Left lobe of liver (tissue), 2 donors: ENCODE measurements around the gene TSPOAP1. TPM values are rescaled to one million over a fixed set of nuclear protein-coding genes. Genes with fewer than 3 reads are reported as not detected.

Experiments
- ATAC-seq: fragments of 200-7000 bp; cut with Tn5 transposase; one replicate; pipeline ENCODE4 v1.9.1; 2020; ENCODE audit warnings: mild to moderate bottlenecking, moderate library complexity
- DNase-seq: peaks from one replicate; pipeline ENCODE4 v3.0.0-alpha.2; 2020; ENCODE audit warnings: low spot score
- total RNA-seq: library from RNA; stranded (reverse); gene quantifications from one replicate; pipeline ENCODE4 v1.2.1, GENCODE V29; 2021
- donor health status: DM: no; HTN: no; CAD: no; lungs with moderate emphysema.
- donor health status: DM: no; HTN: yes; CAD: no.

Gene TSPOAP1
- total RNA-seq, 1 donor from 2014 or later: 6.5 TPM

GRCh38 chr17:58320570-58321323 is 7.8 kb downstream of the TSPOAP1 start:
- no peak for ATAC-seq
- no peak for DNase-seq

GRCh38 chr17:58320163-58320558 is 8.4 kb downstream of the TSPOAP1 start:
- ATAC-seq (no peak), DNase-seq (no peak)

DNA sequence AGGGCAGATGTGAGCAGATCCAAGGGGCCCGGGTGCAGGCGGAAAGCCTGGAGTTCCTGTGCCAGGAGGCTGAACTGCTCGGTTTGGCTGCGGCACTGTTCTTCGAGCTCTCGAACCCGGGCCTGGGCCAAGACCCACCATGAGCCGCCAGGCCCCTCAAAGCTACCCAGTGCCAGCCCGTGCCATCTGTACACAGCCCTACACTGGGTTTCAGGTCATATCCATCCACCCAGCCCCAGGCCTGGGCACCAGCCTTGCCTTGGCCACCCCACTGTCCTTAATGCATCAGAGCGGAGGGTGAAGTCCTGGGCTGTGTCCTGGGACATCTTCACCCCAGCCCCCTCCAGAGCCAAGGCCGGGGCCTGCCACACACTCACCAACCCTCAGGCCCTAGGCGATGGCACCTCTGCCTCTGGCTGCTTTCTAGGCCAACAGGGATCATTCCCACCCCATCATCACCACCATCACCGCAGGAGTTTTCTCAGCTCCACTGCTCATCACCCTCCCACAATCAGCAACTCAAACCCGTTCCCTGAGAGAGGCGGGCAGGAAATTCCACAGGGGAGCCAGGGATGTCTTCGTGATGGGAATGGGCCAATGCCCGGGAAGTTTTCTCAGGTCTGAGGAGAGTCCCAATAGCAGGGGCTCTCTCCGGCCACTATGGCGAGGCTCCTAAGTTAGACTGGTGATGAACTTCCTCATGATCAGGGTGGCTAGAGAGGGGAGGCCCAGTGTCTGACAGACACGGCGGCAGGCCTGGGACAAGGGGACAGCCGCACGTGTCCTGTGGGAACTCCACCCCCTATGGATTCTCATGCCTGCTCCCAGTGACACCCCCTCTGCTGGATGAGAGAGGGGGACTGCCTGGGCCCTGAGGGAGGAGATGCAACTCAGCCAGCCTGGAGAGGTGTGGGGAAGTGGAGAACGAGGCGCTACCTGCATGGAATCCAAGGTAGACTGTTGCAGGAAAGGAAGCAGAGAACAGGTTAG is 9.1 kb downstream of the TSPOAP1 start:
- ATAC-seq: no peak
- no peak for DNase-seq

DNA sequence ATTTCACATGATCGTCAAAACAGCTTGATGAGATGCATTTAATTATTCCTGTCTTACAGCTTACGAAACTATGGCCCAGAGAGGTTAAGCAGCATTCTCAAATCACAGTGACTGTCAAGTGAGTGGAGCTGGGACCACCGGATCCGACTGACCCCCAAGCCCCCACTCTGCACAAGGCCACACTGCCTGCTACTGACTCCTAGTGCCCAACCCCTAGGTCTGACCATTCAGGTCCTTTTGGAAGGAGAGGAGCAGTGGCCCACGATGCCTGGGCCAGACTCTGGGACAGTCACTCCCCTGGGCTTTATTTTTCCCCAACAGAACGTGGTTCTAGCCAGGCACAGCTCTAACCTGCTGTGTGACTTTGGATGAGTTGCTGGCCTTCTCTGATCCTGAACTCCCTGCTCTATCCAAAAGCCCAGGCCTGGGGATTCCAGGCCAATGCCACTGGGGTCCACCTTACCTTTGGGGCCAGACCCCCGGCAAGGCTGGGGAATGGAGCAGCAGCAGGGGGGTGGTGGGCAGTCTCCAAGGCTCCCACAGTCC is 9.9 kb downstream of the TSPOAP1 start:
- ATAC-seq (no peak), DNase-seq (no peak)

- DNase-seq (no peak), ATAC-seq (no peak)
These were observed 10.5 kb downstream of the TSPOAP1 start for GRCh38 chr17:58318065-58318481.

DNA sequence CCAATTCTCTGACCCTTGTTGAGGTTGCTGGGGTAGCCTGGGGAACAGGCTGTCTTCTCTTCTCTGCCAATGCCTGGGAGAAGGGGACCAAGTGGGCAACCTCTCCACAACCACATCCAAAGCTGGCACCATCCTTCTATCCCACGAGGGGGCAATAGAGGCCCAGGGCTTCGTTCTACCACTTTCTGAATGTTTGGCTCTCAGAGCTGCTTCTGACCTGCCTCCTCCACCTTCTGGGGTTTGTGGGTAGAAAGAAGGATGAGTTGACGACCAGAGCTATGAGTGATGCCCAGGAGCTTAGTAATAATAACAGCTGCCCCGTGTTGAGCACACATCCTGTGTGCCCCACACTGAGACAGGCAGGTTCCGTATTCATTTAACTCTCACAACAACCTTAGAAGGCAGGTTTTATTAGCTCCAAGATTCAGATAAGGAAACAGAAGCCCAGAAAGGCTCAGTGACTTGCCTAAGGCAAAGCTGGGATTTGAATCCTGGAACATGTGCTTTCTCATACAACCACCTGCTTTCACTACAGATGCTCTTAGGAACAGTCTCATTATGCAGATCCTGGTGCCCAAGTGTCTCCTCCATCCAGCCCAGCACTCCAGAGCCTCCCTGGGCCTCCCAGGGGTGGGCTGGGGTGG is 11.1 kb downstream of the TSPOAP1 start:
- ATAC-seq: peak; percentile 95

GRCh38 chr17:58316260-58316960 is 12.2 kb downstream of the TSPOAP1 start:
- ATAC-seq (no peak), DNase-seq (peak; percentile 42)

More for the DNA sequence above, 11.1 kb downstream of the TSPOAP1 start:
- DNase-seq: no peak

GRCh38 chr17:58315750-58316149 is 12.8 kb downstream of the TSPOAP1 start:
- ATAC-seq (no peak), DNase-seq (peak; percentile 14)

GRCh38 chr17:58315281-58315711 is 13.3 kb downstream of the TSPOAP1 start:
- ATAC-seq (no peak), DNase-seq (no peak)

DNA sequence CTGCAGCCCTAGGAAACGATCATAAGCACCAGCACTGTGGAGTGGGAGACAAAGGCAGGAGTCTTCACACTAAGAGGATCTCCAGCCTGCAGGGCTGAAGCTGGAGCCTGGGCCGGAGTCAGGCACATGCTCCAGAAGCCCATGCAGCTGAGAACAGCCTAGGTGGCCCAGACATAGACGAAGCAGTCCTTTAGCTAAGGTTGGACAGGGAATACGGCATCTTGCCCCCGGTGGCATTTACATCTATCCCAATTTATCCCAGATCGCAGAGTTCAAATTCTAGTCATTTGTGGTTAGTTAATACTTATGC is 13.9 kb downstream of the TSPOAP1 start:
- no peak for DNase-seq

DNA sequence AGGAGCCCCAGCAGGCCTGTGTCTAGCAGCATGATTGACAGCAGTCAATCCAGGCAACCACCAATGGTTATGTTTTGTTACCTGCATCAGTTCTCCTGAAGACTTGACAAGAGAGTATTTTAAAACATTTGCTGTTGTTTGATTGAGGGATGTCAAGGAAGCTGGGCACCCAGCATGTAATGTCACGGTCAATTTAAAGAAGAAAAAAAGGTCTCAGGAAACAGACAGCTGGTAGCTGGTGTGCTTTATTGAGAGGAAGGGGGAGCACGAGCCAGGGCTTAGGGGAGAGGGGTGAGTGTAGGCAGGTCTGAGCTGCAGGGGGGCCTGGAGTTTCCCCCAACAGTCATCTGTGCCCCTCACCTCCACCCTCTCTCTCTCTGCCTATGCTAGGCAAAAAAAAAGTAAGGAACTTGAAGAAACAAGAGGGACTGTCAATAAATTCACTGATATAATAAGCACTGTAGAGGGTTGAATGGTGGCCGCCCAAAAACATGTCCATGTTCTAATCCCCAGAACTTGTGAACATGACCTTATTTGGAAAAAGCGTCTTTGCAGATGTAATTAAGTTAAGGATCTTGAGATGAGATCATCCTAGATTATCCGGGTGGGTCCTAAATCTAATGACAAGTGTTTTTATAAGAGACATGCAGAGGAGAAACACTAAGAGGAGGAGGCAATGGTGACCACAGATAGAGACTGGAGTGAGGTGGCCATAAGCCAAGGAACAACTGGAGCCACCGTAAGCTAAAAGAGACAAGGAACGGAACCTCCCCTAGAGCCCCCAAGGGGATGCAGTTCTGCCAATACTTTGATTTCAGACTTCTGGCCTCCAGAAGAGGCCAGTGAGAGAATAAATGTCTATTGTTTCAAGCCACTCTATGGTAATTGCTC is 14.5 kb downstream of the TSPOAP1 start:
- DNase-seq (no peak), ATAC-seq (no peak)

More for the DNA sequence above, 13.9 kb downstream of the TSPOAP1 start:
- no peak for ATAC-seq

DNA sequence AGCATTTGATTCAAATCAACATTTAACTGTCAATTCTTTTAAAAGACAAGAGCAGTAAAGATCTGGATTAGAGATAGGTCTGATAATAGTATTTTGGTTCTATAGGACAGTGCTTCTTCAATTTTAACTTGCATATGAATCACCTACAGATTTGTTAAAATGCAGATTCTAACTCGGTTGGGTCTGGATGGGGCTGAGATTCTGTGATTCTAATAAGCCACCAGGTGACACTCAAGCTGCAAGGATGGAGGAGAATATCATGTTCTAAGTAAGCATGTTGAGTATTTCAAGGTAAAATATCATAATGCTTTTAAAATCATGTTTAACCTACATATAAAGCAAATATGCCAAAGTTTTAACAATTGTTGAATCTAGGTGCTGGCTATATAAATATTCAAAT is 15.8 kb downstream of the TSPOAP1 start:
- DNase-seq (no peak), ATAC-seq (no peak)

GRCh38 chr17:58312021-58312630 is 16.5 kb downstream of the TSPOAP1 start:
- DNase-seq: no peak
- no peak for ATAC-seq

GRCh38 chr17:58311429-58311894 is 17.1 kb downstream of the TSPOAP1 start:
- ATAC-seq (no peak), DNase-seq (no peak)

GRCh38 chr17:58310511-58311428 is 17.8 kb downstream of the TSPOAP1 start:
- no peak for DNase-seq
- no peak for ATAC-seq

GRCh38 chr17:58309918-58310259 is 18.7 kb downstream of the TSPOAP1 start:
- DNase-seq (no peak), ATAC-seq (no peak)

DNA sequence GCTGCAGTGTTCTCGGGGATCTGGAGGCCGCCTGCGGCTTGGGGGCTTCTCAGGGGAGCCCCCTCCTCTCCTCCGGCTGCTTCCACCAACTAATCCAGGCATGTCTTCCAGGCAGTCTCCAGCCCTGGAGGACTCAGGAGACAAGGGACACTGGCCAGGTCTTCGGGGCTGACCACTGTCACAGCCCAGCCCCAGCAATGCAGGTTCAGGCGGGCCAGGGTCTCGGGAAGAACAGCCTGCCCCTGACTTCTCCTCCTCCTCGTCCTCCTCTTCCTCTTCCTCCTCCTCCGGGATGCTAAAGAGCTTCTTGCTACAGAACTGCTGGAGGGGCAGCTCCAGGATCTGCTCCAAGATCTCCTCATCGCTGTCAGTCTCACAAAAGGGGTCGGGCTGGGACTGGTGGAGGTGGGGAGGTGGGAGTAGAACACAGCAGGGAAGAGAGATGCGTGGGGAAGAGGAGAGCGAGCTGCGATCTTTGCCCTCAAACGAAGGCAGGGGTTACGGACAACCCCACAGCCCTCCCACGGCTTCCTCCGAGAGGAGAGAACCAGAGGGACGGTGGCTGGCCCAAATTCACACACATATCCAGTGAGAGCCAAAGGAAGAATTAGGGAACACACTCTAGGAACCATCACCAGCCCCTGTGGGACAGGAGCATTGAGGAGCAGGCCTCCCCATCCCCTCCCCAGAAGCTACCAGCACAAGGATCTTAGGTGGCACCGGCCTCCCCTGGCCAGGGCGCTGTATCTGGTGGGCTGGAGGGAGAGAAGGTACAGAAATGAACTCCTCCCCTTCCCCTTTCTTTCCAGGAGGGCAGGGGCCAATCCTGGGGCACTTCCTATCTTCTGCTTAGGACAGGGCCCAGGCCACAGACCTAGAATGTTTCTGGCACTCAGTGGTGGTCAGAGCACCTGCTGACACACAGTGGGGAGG is 19.3 kb downstream of the TSPOAP1 start:
- DNase-seq (no peak), ATAC-seq (no peak)
